ENCODE results near the gene SIT1.
A peak's percentile ranks its signal among the peaks of the same experiment; 100 is the strongest.

SIT1 gene

DNA sequence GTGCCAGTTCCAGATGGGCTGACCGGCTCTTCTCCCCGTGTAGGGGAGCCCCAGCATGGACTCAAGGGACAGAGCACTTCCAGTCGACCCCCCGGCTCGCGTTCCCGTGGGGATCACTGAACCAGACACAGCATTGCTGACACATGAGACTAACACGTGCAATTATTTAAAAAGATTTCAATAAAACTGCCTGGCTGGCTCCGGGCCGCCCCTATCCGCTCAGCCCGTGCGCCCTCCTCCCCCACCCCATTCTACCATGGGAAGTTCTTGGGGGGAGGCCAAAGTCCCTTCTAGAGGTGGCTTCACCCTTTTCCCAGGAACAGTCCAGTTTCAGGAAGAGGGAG lies 40.9 kb downstream of the SIT1 start:
- no peak overlapping the region for H3K4me3 ChIP-seq (ENCODE audit: control insufficient read depth, low read depth, low read length)
- TF ChIP-seq, protein P1, sequence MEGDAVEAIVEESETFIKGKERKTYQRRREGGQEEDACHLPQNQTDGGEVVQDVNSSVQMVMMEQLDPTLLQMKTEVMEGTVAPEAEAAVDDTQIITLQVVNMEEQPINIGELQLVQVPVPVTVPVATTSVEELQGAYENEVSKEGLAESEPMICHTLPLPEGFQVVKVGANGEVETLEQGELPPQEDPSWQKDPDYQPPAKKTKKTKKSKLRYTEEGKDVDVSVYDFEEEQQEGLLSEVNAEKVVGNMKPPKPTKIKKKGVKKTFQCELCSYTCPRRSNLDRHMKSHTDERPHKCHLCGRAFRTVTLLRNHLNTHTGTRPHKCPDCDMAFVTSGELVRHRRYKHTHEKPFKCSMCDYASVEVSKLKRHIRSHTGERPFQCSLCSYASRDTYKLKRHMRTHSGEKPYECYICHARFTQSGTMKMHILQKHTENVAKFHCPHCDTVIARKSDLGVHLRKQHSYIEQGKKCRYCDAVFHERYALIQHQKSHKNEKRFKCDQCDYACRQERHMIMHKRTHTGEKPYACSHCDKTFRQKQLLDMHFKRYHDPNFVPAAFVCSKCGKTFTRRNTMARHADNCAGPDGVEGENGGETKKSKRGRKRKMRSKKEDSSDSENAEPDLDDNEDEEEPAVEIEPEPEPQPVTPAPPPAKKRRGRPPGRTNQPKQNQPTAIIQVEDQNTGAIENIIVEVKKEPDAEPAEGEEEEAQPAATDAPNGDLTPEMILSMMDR (IDR thresholded peaks at IDR 0.05; ENCODE audit: control insufficient read depth, insufficient read depth, low read depth, low read length, missing control alignments), result no peak
- DNase-seq (ENCODE audit: low read depth), result no peak

DNA sequence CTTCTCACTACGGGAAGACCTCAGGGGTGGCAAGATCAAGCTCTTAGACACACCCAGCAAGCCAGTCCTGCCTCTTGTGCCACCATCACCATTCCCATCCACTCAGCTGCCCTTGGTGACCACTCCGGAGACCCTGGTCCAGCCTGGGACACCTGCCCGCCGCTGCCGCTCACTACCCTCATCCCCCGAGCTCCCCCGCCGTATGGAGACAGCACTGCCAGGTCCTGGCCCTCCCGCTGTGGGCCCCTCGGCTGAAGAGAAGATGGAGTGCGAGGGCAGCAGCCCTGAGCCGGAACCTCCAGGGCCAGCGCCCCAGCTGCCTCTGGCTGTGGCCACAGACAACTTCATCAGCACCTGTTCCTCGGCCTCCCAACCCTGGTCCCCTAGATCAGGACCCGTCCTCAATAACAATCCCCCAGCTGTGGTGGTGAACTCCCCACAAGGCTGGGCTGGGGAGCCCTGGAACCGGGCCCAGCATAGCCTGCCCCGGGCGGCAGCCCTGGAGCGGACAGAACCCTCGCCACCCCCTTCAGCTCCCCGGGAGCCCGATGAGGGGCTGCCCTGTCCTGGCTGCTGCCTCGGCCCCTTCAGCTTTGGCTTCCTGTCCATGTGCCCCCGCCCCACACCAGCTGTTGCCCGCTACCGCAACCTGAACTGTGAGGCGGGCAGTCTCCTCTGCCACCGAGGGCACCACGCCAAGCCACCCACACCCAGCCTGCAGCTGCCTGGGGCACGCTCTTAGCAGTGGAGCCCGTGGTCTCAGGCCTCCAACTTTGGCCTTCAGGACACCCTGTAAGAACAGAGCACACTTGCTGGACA lies 41.5 kb downstream of the SIT1 start:
- DNase-seq (ENCODE audit: low read depth), result no peak
- H3K4me3 ChIP-seq (ENCODE audit: control insufficient read depth, low read depth, low read length), result no peak overlapping the region
- TF ChIP-seq, protein P1 (IDR thresholded peaks at IDR 0.05; ENCODE audit: control insufficient read depth, insufficient read depth, low read depth, low read length, missing control alignments), result no peak

DNA sequence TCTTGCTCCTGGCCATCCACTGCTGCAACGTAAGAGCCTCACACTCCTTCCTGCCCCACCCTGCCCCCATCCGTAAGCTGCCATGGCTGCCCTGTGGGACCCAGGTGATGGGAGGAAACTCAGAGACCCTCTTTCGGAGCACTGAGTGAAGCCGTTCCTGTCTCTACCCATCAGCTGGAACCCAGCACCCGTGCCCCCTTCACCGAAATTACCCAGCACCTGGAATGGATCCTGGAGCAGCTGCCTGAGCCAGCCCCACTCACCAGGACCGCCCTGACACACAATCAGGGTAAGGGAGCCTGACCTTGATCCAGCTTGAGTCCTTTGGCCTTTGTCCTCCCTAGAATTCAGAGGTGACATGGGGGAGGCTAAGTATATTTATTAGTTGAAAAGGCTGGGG lies 42.5 kb downstream of the SIT1 start:
- TF ChIP-seq, protein P1 (IDR thresholded peaks at IDR 0.05; ENCODE audit: control insufficient read depth, insufficient read depth, low read depth, low read length, missing control alignments), result no peak
- no peak for DNase-seq (ENCODE audit: low read depth)

DNA sequence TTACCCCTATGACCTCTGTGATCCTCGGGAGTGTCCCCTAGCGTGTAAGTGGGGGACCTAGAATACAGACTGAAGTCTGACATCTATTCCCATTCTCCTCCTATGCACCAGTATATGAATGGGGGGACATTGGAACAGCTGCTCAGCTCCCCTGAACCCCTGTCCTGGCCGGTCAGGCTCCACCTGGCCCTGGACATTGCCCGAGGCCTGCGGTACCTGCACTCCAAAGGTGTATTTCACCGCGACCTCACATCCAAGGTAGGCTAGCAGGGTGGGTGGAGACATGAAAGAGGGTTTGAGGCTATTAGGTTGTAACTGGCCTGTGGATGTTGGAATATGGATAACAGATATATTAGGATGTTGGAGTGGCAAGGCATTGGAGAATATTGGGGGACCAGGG lies 44.0 kb downstream of the SIT1 start:
- no peak overlapping the region for H3K4me3 ChIP-seq (ENCODE audit: control insufficient read depth, low read depth, low read length)
- TF ChIP-seq, protein P1 (IDR thresholded peaks at IDR 0.05; ENCODE audit: control insufficient read depth, insufficient read depth, low read depth, low read length, missing control alignments), result no peak
- no peak for DNase-seq (ENCODE audit: low read depth)

More for the DNA sequence above, 42.5 kb downstream of the SIT1 start:
- H3K4me3 ChIP-seq (ENCODE audit: control insufficient read depth, low read depth, low read length), result no peak overlapping the region

DNA sequence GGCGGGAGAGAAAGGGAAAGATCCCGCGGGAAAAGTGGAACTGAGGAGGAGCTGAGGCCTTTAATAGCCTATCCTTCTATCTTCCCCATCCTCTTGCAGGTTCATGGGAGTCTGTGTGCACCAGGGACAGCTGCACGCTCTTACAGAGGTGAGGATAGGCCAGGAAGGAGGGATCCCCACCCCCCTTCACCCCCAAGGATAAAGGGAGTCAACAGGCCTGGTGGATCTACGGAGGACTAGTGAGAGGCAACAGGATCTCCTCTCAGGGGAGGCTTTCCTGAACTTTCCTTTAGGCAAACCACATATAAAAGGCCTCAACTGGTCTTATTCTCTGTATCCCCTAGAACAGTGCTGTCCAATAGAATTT lies 44.6 kb downstream of the SIT1 start:
- TF ChIP-seq, protein P1 (IDR thresholded peaks at IDR 0.05; ENCODE audit: control insufficient read depth, insufficient read depth, low read depth, low read length, missing control alignments), result no peak
- no peak for DNase-seq (ENCODE audit: low read depth)
- H3K4me3 ChIP-seq (ENCODE audit: control insufficient read depth, low read depth, low read length), result peak overlapping the region; percentile 74

DNA sequence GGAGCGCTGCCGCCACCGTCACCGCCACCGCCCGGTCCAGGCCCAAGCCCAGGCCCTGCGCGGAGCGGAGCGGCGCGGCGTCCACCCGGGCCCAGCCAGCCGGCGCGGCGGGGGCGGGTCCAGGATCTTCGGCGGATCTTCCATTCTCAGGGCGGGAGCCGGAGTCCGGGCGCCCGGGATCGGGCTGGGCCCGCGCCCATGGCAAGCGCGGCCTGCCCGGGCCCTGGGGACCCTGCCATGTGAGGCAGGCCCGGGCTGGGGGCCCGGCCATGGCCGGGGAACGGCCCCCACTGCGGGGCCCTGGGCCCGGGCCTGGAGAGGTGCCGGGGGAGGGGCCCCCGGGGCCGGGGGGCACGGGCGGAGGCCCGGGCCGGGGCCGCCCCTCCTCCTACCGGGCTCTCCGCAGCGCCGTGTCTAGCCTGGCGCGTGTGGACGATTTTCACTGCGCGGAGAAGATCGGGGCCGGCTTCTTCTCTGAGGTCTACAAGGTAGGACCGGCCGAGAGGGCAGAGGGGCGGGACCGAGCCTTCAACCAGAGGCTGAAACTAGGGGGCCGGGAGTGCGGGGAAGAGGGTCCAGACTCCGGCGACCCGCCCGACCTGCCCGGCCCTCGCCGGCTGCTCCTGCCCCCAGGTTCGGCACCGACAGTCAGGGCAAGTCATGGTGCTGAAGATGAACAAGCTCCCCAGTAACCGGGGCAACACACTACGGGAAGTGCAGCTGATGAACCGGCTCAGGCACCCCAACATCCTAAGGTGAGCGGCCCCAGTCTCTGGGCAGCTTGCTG lies 45.2 kb downstream of the SIT1 start:
- DNase-seq (ENCODE audit: low read depth), result no peak
- TF ChIP-seq, protein P1 (IDR thresholded peaks at IDR 0.05; ENCODE audit: control insufficient read depth, insufficient read depth, low read depth, low read length, missing control alignments), result no peak
- peak overlapping the region; percentile 74 for H3K4me3 ChIP-seq (ENCODE audit: control insufficient read depth, low read depth, low read length)

All from AG09309 (cell line).